HG02885 (cell line): Measurements from ENCODE around the gene LPO.

ENCODE experiments used
- ATAC-seq: cut with Tn5 transposase; IDR thresholded peaks from one replicate; pipeline ENCODE4 v1.9.1; 2021; ENCODE audit warnings: mild to moderate bottlenecking; ENCODE audit not compliant: unreplicated experiment, poor library complexity

The LPO gene

DNA sequence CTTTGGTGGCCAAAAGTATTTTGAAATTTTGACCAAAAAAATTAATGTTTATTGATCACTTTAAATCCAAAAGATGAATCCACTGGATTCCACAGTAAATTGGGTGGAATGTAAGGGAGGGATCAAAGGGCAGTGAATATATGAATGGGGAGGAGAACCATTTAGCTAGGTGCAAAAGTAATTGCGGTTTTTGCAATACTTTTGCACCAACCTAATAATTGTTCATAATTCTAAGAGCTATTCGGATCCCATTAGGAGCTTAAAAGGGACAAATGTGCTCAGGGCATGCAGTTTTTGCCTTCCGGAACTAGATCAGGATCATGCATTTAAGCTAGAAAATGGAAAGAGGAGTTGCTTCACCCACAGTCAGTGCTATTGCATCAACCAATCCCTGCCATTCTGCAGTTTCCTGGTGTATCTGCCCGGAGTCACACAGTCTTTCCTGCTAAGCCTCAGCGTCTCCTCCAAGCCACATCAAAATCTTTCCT lies at the start of gene LPO:
Gene LPO, plus strand, starts transcription at position 438 of the 488 bp plus-strand sequence. CDS start 4,396 bp downstream, outside the sequence.
- no peak for ATAC-seq

DNA sequence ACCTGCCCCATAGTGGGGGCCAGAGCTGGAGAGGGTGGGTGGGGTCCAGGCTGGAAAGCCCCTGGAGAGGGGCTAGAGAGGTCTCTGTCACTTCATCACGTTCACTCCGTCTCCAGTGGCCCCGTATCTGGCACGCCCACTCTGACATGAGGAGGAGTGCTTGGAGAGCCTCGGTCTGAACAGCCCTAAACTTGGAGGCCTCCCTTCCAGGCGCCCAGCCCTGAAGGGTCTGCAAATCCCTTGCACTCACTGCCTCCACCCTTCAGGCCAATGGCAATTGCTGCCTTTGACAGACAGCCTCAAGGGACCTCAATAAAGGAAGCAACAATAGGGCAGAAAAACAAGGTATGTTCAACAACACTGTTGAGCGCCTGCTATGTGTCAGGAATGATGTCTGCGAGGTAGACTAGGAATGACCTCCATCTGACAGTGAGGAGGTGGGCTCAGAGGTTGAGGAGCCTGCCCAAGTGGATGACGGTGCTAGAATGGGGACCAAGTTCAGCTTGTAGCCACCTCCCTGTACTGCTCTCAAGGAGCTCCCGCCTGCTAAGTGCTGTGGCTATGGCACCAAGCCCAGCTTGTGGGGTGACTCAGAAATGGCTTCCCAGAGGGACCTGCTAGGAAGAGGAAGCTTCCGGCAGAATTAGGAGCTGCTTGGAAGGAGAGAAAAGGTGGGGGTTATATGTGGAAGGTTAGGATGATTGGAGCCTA lies 48.8 kb upstream of the LPO start:
- no peak for ATAC-seq

- no peak for ATAC-seq
Measured at GRCh38 chr17:58191241-58191896, 47.0 kb upstream of the LPO start.

DNA sequence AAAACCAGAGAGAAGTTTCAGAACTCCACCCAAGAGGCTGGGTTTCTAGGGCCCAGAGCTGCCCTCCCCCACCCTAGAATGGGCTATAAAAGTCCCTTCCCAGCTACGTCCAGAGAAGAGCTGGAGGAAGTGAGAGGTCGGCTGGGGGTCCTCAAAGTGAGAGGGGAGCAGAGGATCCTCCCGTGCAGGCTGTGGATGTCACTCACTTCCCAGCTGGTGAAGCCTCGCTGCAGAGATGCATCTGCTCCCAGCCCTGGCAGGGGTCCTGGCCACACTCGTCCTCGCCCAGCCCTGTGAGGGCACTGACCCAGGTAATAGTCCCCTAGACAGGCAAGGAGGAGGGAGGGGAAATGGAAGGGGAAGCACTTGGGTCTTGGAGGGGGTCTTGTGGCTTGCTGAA lies 45.8 kb upstream of the LPO start, which contains the start of gene EPX:
Gene EPX, plus strand, starts transcription at position 115 of the 400 bp plus-strand sequence. Its CDS starts 121 bp downstream, at position 236.
- no peak for ATAC-seq

GRCh38 chr17:58193641-58194255 lies 44.6 kb upstream of the LPO start:
- no peak for ATAC-seq

DNA sequence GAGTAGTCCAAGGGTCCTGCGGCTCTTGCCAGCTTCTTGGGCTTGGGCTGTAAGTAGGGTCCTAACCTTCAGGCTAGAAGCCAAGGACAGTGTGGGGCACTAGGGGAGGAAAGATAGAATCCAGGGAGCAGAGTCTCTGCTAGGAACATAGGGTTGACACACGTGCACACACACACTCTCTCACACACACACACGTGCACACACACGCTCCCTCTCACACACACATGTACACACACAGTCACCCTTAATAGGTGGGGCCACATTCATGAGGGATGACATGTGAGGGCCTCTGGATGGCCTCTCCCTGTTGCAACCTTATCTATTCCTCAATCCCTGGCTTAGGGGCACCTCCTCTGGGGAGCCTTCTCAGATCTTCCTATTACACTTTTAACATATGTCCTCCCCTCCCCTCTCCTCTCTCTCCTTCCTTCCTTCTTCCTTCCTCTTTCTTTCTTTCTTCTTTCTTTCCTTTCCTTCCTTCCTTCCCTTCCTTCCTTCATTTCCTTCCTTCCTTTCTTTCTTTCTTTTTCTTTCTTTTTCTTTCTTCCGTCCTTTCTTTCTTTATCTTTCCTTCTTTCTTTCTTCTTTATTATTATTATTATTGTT lies 42.8 kb upstream of the LPO start:
- ATAC-seq = no peak

DNA sequence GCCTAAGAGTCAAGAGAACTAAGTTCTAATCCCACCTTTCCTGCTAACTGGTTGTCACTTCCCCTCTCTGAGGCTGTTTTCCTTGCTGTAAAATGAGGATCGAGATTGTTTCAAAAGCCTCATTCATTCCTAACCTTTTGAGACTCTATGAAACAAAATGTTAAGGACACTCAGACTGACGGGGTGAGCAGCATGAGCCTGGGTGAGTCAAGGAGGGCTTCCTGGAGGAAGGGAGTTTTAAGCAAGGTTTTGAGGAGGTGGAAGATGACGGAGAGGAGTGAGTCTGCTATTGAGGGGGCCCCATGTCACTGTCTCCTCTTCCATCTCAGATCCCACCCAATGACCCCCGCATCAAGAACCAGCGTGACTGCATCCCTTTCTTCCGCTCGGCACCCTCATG lies 41.8 kb upstream of the LPO start:
- no peak for ATAC-seq

DNA sequence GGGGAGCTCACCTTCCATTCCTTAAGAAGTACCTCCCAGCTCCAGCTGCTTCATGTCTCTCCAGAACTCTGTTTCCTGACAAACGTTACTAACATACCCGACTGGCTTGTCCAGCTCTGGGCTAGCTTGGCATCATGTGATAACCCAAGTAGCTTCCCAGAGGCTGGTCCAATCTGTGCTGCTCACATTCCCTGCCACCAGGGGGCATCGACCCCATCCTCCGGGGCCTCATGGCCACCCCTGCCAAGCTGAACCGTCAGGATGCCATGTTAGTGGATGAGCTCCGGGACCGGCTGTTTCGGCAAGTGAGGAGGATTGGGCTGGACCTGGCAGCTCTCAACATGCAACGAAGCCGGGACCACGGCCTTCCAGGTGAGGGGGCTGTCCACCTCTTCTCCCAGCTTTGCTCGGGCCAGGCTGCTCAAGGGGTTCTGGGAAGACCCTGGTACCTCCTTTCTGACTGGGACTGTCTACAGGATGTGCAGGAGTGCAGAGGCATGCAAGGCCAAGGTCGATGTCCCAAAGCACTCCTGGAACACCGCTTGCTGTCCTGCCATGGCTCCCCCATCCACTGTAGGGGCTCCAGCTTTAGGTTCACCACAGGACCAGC lies 38.3 kb upstream of the LPO start:
- peak; percentile 51 for ATAC-seq

GRCh38 chr17:58202859-58203258 lies 35.5 kb upstream of the LPO start:
- no peak for ATAC-seq

GRCh38 chr17:58204796-58205195 lies 33.6 kb upstream of the LPO start:
- ATAC-seq = no peak

- ATAC-seq = no peak
Measured at GRCh38 chr17:58205936-58206335, 32.4 kb upstream of the LPO start.

DNA sequence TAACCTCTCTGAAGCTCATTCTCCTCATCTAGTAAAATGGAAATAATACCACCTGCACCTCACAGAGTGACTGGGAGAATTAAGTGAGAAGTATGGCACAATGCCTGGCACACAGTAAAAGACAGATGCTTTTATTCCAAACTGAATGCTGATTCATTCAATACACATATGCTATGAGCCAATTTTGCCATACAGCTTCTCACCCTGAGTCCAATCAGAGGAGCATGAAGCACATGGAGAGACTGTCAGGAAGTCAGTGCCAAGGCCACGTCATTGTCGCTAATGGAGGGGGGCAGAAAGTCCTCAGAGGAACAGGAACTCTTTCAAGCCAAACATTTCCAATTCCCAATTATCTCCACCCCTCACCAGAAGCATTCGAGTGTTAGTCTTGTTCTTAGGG lies 30.9 kb upstream of the LPO start:
- no peak for ATAC-seq

DNA sequence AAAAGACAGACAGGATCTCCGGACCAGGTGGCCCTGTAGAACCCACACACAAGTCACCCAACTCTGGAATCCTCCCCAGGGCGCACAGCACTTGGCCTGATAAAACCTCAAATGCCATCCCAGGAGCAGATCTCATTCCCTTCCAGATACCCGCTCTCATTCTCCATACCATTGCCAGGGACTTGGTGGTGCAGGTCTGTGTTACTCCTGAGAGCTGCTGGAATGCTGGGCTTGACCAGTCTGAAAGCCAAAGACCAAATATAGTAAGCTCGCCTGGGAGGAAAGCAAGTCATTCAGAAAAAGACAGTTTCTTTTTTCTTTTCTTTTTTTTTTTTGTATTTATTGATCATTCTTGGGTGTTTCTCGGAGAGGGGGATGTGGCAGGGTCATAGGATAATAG lies 30.0 kb upstream of the LPO start:
- ATAC-seq = no peak

DNA sequence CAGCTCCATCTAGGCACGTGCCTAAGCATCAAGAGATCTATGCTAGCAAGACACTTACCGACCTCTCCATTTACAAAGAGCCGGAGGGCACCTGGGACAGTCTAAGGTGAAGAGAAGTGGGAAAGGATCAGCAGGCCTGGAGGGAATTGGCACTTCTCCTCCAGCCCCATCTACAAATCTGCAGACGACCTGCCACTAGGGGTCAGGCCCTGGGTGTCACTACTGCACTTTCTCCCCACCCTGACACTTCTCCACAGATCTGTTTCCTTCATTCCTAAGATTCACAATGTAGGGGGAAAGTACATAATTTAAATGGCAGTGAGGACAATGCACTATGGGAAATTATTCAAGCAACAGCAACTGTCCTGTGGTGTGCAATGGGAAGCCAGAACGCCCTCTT lies 27.5 kb upstream of the LPO start:
- ATAC-seq = no peak

- no peak for ATAC-seq
Measured at GRCh38 chr17:58215685-58216084, 22.7 kb upstream of the LPO start.

- ATAC-seq = no peak
Measured at GRCh38 chr17:58217766-58218165, 20.6 kb upstream of the LPO start.

DNA sequence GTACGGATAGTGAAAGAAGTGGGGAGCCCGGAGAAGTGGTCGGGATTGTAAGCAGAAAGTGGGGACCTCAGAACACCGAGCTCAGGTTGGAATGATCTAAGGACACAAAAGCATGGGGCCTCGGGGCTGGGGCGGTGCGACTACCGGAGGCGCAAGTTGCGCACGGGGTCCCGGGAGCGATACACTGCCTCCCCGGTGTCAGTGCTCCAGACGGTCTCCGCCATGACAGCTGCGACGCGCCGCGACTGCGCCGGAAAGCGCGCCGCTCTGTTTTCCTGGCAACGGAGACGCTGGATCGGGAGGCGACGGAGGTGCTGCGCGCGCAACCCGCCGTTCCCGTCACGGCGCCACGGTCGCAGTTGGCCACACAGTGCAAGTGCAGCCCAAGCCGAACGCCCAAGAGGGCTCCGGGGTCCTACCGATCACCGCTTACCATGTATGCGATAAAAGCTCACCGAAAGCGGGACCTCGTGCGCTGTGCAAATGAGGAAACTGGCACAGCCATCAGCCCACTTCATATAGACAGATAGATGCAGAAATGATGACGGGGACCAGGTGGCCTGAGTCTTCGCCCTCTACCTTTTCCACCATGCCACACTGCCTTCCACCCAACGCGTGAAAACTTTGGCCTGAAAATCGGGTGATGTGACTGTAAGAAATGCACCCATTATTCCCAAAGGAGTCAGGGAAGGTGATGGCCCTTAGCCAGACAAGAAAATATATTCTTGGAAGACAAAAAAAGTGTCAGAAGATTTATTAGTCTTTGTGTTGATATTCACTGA lies 19.2 kb upstream of the LPO start, which contains the start of gene MKS1:
Gene MKS1, minus strand, starts transcription at position 249 of the 782 bp plus-strand sequence. Its CDS starts 25 bp downstream, at position 224.
- ATAC-seq = peak; percentile 97

DNA sequence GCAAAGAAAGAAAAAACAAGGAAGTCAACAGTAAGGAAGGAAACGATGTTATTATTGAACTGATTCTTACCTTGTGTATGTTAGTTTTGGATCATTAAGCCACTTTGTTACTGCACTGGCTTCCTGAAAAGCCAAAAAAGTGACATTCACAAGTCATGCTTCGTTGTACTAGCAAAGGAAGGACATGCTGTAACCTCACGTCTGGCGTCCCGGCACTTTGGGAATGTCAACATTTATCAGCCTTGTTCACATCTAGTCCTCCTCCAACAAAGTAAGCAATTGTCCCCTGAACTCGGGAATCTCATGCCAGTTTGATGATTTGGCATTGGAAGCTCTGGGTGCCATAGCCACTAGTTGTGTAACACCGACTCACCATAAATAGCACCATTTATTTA lies 18.6 kb upstream of the LPO start:
- ATAC-seq = no peak

GRCh38 chr17:58224315-58224714 lies 14.1 kb upstream of the LPO start:
- no peak for ATAC-seq

DNA sequence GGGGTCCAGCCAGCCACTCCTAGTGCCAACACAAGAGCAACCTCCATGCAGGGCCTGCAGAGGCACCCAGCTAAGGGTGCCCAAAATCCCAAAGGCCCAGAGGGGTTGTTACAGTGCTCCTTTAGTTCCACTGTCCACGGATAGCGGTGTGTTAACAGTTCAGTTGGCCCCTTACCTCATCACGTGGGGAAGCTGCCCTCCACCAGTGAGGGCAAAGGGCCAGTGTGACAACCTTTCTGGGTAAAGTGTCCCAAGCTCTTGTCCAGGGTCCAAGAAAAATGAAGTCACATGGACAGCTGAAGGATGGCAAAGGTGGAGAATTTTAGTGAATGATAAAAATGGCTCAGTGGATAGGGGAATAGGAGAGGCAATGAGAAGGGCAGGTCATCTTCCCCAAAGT lies 10.7 kb upstream of the LPO start:
- ATAC-seq = no peak
